Activated CD8-positive, alpha-beta T cell treated with anti-CD3 and anti-CD28 coated beads, Interleukin-2, amount 10 ng/mL, durations not matched to agents 7 days and 5 days (primary cell): ENCODE measurements around the gene EXT2. TPM values are rescaled to one million over a fixed set of nuclear protein-coding genes. Genes with fewer than 3 reads are reported as not detected.

Experiments used
- ATAC-seq: fragments of 150-1000 bp; cut with Tn5 transposase; one replicate; pipeline ENCODE4 v1.10.0; 2021; ENCODE audit warnings: moderate library complexity
- CTCF ChIA-PET: fragments of 350-600 bp; sonication (Branson Sonifier 250); formaldehyde crosslinking; loops from one replicate; lab custom pipeline; 2021; ENCODE audit warnings: antibody characterized with exemption; lab: Charles Lee
- POLR2A ChIA-PET: fragments of 350-600 bp; sonication (Branson Sonifier 250); formaldehyde crosslinking; loops from one replicate; lab custom pipeline; 2021; ENCODE audit warnings: antibody characterized with exemption; lab: Charles Lee
- DNase-seq: peaks from one replicate; pipeline ENCODE4 v3.0.0-alpha.2; 2020
- H3K27ac Mint-ChIP-seq: one replicate; pipeline ENCODE4 v1.8.0; 2021; ENCODE audit warnings: mild to moderate bottlenecking, mixed read lengths
- H3K27me3 Mint-ChIP-seq: one replicate; pipeline ENCODE4 v1.8.0; 2021; ENCODE audit warnings: low read depth, mixed read lengths
- H3K36me3 Mint-ChIP-seq: one replicate; pipeline ENCODE4 v1.8.0; 2021; ENCODE audit warnings: low read depth, mixed read lengths
- H3K4me1 Mint-ChIP-seq: one replicate; pipeline ENCODE4 v1.8.0; 2021; ENCODE audit warnings: low read depth, mixed read lengths
- H3K4me3 Mint-ChIP-seq: one replicate; pipeline ENCODE4 v1.8.0; 2021; ENCODE audit warnings: mild to moderate bottlenecking, mixed read lengths
- H3K9me3 Mint-ChIP-seq: one replicate; pipeline ENCODE4 v1.8.0; 2022; ENCODE audit warnings: mixed read lengths; ENCODE audit not compliant: insufficient read depth
- total RNA-seq, 2 experiments: library from RNA; stranded (reverse); gene quantifications; one replicate each; pipeline ENCODE4 v1.2.3, GENCODE V29; 2021

The EXT2 gene
- total RNA-seq, 2 experiments from 2014 or later = 18.4 to 22.5 TPM

DNA sequence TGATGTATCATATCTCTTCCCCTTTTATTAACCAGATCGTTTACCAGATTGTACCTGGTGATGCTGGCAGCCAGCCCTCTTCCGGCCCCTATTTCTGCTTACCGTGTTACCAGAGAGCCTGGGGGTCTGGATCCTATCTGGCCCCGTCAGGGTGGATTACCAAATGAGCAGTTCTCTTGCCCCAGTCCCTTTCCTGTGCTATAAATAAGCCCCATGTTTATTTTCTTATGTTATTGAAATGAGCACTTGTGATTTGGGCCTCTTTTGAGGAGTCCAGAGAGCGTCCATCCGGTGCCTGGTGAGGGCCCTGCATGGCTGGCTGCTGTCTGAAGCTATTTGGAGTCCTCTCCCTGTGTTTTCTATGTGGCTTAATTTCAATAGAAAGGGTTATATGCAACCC lies 154.9 kb downstream of the EXT2 start:
- Mint-ChIP-seq H3K4me3 (no peak overlapping the region), H3K27me3 (no peaks in the 10 kb centered on the region), H3K27ac (no peak overlapping the region), H3K36me3 (peaks cover 9% of the 10 kb centered on the region), H3K9me3 (peaks cover 14% of the 10 kb centered on the region), H3K4me1 (no peaks in the 10 kb centered on the region)
- DNase-seq (no peak), ATAC-seq (no peak)
- ChIA-PET CTCF (no interaction called here), POLR2A (no interaction called here)

GRCh38 chr11:44252999-44253602 lies 157.6 kb downstream of the EXT2 start:
- POLR2A ChIA-PET = no interaction called here
- H3K27me3 Mint-ChIP-seq = no peaks in the 10 kb centered on the region
- peaks cover 19% of the 10 kb centered on the region for H3K4me1 Mint-ChIP-seq
- H3K4me3 Mint-ChIP-seq = no peak overlapping the region
- ATAC-seq (no peak), DNase-seq (no peak)
- no peak overlapping the region for H3K27ac Mint-ChIP-seq
- CTCF ChIA-PET = no interaction called here
- H3K9me3 Mint-ChIP-seq = peaks cover 14% of the 10 kb centered on the region
- H3K36me3 Mint-ChIP-seq = peaks cover 9% of the 10 kb centered on the region

DNA sequence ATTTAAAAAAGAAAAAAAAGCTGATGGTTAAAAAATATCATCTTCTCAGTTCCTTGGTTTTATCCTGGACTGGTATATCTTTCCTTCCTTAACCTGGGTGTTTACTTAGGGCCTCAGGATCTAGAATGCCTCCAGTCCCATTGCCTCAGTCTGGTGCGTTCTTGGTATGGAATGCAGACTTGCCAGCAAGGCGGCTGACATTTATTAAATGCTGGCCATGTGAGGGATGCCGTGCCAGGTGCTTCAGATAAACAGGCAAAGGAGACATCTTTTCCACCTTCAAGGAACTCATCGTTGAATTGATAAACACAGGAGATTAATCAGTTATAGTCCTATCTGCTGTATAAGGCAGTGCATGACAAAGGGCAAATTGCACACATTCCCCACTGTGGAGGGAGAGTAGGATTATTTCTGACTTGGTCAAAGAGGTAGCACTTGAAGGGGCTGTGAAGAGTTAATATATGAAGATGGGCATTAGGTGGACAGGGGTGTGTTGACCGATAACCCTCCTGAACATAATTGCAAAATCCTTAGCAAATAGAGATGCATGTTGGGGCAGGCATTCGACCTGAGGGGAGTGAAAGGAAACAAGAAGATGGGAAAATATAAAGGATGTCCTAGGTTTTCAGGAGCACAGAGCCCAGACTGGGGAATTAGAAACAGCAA lies 160.1 kb downstream of the EXT2 start:
- Mint-ChIP-seq H3K4me1 (peaks cover 31% of the 10 kb centered on the region), H3K36me3 (peaks cover 9% of the 10 kb centered on the region), H3K9me3 (peaks cover 14% of the 10 kb centered on the region), H3K27ac (no peak overlapping the region), H3K4me3 (no peak overlapping the region), H3K27me3 (no peaks in the 10 kb centered on the region)
- ATAC-seq (no peak), DNase-seq (no peak)
- ChIA-PET POLR2A (no interaction called here), CTCF (no interaction called here)

GRCh38 chr11:44256673-44257291 lies 161.3 kb downstream of the EXT2 start:
- POLR2A ChIA-PET = no interaction called here

DNA sequence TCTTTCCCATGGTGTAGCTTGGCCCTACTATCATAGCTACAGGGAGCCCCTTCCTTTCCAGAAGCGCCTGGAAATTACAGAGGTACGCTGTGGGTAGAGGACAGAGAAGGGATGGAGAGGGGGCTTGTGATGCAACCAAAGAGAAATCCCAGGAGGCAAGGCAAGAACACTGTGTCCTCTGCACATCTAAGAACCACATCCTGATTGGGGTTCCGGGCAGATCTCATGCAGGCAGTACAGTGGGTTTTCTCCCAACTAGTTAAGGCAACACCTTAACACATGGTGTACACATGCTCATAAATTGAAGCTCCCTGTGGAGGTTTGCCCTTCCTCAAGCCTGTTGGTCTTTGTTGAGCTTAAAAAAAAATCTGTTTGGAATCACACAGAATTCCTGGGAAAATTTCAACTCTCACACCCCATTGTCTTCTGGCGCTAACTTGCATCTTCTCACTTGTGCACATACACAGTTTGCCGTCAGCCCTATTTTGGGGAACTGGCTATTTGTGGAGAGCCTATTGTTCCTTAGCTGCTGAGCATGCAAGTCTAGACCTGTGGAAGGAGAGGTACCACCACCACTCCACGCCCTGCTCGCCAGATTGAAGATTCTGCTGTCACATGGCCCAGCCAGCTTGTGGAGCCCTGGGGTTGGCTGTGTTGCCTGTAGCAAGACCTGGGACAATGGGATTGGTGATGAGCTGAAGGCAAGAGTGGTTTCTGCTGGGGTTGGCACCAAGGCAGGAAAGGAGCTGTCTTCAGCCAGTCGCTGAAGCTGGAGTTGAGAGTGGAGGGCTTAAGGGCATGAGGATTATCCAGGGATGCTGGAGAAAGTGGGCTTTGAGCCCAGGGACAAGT lies 162.1 kb downstream of the EXT2 start:
- Mint-ChIP-seq H3K27me3 (no peaks in the 10 kb centered on the region), H3K4me1 (peaks cover 31% of the 10 kb centered on the region), H3K4me3 (no peak overlapping the region), H3K9me3 (peaks cover 8% of the 10 kb centered on the region), H3K36me3 (peaks cover 4% of the 10 kb centered on the region), H3K27ac (peak overlapping the region; percentile 67)
- CTCF ChIA-PET = interaction anchor here (0.8 to 1.2 kb wide), 3 partner anchors 28 to 163 kb away, joined by 3 to 4 read pairs (median 3); no protein-coding TSS in a partner anchor
- POLR2A ChIA-PET = interaction anchor here (1.0 kb wide), 1 partner anchor 9 kb away, joined by 3 read pairs; no protein-coding TSS in a partner anchor
- no peak for ATAC-seq
- no peak for DNase-seq

More at GRCh38 chr11:44256673-44257291, 161.3 kb downstream of the EXT2 start:
- Mint-ChIP-seq H3K27me3 (no peaks in the 10 kb centered on the region), H3K27ac (peak overlapping the region; percentile 67), H3K36me3 (peaks cover 9% of the 10 kb centered on the region), H3K4me1 (peaks cover 31% of the 10 kb centered on the region), H3K4me3 (no peak overlapping the region), H3K9me3 (peaks cover 14% of the 10 kb centered on the region)
- DNase-seq (no peak), ATAC-seq (no peak)
- CTCF ChIA-PET = interaction anchor here (0.8 kb wide), 1 partner anchor 163 kb away, joined by 3 read pairs; no protein-coding TSS in a partner anchor

DNA sequence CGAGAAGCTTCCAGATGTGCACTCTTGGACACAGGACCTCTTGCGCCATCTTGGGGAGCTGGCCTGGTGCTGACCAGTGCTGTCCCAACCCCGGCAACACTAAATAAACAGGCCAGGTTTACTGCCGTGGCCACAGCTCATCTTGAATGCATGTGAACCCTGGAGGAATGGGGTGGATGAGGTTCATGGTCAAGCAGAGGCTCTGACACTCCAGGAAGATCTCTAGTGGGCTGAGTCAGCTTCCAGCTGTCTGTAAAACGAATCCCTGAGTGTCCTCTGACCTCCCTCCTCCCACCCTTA lies 162.7 kb downstream of the EXT2 start:
- no peak for DNase-seq
- Mint-ChIP-seq H3K36me3 (peaks cover 3% of the 10 kb centered on the region), H3K27me3 (no peaks in the 10 kb centered on the region), H3K4me3 (no peak overlapping the region), H3K9me3 (peaks cover 3% of the 10 kb centered on the region), H3K27ac (no peak overlapping the region), H3K4me1 (peaks cover 31% of the 10 kb centered on the region)
- ChIA-PET CTCF (interaction anchor here (1.2 kb wide), 1 partner anchor 28 kb away, joined by 4 read pairs; no protein-coding TSS in a partner anchor), POLR2A (interaction anchor here (1.0 kb wide), 1 partner anchor 8 kb away, joined by 3 read pairs; no protein-coding TSS in a partner anchor)
- ATAC-seq = no peak

DNA sequence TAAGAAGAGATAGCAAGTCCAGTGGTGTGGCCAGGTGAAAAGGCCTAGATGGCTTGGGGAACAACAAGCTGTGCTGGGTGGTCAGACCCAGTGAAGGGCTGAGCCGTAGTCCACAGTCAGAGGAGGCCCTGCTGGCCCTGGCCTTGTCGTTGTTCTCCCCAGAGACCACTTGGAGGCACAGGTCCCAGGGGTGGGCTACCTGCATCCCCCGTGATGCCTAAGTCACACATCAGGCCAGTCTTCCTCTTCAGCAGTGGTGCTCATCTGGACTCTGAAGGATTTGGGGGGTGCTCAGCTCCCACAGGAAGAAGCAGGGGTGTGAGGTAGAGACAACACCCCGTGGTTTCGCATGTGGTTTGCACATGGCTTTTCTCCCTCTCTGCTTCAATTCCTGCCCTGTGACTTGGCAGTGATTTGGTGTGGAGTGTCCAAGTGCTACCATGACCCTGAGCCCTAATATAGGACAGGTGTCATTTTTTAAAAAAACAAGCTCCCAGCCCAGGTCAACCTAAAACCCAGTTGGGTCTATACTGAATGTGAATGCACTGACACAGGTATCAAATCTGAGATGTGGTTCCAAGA lies 163.5 kb downstream of the EXT2 start:
- no peak overlapping the region for H3K27ac Mint-ChIP-seq
- CTCF ChIA-PET = no interaction called here

DNA sequence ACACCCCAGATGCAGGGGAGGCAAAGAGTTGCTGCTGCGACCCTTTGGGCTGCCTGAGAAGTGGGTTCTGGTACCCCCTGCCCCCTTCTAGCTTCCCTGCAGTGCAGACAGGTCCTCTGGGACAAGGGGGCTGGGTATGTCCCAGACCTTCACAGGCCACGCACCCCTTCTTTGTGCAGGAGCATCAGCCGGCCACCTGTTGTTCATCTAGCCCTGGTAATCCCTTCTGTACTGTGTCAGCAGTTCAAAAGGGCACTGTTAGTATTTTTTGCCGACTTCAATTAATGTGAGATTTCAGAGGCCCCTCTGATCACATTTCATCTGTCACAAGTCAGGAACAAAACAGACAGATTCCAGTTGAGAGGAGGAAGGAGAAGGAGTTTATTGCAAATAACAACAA lies 164.6 kb downstream of the EXT2 start:
- Mint-ChIP-seq H3K4me1 (peaks cover 31% of the 10 kb centered on the region), H3K27ac (no peak overlapping the region), H3K4me3 (no peak overlapping the region), H3K36me3 (no peaks in the 10 kb centered on the region), H3K27me3 (no peaks in the 10 kb centered on the region), H3K9me3 (no peaks in the 10 kb centered on the region)
- DNase-seq = no peak
- ATAC-seq = no peak
- CTCF ChIA-PET = no interaction called here
- POLR2A ChIA-PET = no interaction called here

More for the DNA sequence above, 163.5 kb downstream of the EXT2 start:
- H3K9me3 Mint-ChIP-seq = no peaks in the 10 kb centered on the region
- H3K36me3 Mint-ChIP-seq = no peaks in the 10 kb centered on the region
- no peak for ATAC-seq
- no peak overlapping the region for H3K4me3 Mint-ChIP-seq
- no peak for DNase-seq
- POLR2A ChIA-PET = no interaction called here
- H3K27me3 Mint-ChIP-seq = no peaks in the 10 kb centered on the region
- peaks cover 31% of the 10 kb centered on the region for H3K4me1 Mint-ChIP-seq

DNA sequence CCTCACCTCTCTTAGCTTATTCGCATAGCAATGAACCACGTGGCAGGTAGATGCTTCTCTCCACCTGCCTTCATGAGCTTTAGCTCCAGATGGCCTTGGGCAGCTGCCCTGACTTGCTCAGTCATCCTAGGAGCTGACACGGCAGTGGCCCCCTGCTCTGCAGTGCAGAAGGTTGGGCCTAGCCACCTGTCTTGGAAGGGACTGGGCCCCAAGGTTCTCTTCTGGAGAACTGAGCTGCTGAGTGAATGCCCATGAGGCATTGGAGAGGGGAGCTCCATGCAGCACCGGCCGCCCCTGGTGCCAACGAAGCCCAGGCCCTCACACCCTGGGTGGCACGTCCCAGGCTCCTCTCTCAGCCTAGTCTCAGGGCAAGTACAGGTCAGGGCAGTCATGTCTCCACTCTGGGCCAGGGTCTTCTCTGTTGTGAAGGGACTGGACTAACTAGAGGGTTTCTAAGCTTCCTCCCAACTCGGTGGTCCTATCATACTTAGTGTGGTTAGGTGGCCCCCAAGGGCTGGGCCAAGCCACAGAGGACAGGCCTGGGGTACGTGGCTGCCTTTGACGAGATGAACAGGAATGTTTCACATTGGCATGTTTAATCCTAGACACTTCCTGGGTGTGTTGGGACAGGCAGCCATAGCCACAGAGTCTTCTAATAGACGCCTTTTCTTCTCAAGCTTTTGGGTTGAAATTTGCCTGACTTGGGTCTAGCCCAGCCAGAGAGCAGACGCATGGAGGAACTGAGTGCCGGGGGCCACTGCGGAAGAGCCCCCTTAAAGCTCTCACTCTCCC lies 166.5 kb downstream of the EXT2 start:
- H3K27me3 Mint-ChIP-seq = no peaks in the 10 kb centered on the region
- H3K9me3 Mint-ChIP-seq = no peaks in the 10 kb centered on the region
- no peak overlapping the region for H3K4me3 Mint-ChIP-seq
- H3K36me3 Mint-ChIP-seq = no peaks in the 10 kb centered on the region
- no peak overlapping the region for H3K27ac Mint-ChIP-seq
- ChIA-PET POLR2A (no interaction called here), CTCF (interaction anchor here (1.1 to 1.4 kb wide), 2 partner anchors 24 to 665 kb away, joined by 3 to 4 read pairs; no protein-coding TSS in a partner anchor)
- peaks cover 23% of the 10 kb centered on the region for H3K4me1 Mint-ChIP-seq
- DNase-seq (no peak), ATAC-seq (no peak)

GRCh38 chr11:44263738-44264437 lies 168.4 kb downstream of the EXT2 start:
- no peak overlapping the region for H3K4me3 Mint-ChIP-seq

More at GRCh38 chr11:44263738-44264437, 168.4 kb downstream of the EXT2 start:
- CTCF ChIA-PET = no interaction called here
- Mint-ChIP-seq H3K9me3 (no peaks in the 10 kb centered on the region), H3K27me3 (no peaks in the 10 kb centered on the region), H3K36me3 (no peaks in the 10 kb centered on the region), H3K4me1 (peaks cover 4% of the 10 kb centered on the region), H3K27ac (no peak overlapping the region)
- ATAC-seq (no peak), DNase-seq (no peak)
- POLR2A ChIA-PET = no interaction called here
